ENCODE measurements around the gene ZNF182.
A peak's percentile ranks its signal among the peaks of the same experiment; 100 is the strongest.

ZNF182 gene

DNA sequence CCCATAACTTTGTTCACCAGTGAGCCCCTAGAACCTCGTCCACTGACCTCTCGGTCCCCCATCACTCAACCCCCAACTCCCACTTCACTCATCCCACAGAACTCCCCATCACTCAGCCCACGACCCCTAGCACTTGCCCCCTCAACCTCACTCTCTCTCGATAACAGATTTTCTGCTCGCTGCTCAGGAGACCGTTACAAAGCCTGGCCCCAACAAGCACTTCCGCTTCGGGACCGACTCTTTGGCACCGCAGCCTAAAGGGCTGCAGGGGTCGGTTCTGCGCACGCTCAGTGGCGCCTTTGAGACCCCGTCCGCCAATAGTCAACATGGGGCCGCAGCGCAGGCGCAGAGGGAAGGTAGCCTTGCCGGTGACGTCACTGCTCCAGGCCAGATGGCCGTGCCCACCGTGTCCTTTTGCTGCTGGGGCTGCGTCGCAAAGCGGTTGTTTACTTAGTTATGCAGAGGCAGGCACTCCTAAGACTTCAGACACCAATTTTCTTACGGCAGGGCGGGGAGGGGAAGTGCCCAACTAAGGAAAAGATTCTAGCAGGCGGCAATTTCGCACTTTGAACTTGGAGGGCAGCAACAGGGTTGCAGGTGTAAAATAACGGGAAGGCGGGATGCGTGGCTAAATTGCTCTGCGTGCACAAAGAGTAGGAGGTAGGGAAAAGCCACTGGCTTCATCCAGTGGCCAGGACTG is at the start of gene ZNF182:
Gene ZNF182 (minus strand): TSS at position 232 of the 700 bp plus-strand sequence. CDS start 1,380 bp downstream, outside the sequence.
- TF ChIP-seq TAF1 (IDR thresholded peaks at IDR 0.05; ENCODE audit: low read depth), result peak; percentile 58
- TF ChIP-seq, protein P1, sequence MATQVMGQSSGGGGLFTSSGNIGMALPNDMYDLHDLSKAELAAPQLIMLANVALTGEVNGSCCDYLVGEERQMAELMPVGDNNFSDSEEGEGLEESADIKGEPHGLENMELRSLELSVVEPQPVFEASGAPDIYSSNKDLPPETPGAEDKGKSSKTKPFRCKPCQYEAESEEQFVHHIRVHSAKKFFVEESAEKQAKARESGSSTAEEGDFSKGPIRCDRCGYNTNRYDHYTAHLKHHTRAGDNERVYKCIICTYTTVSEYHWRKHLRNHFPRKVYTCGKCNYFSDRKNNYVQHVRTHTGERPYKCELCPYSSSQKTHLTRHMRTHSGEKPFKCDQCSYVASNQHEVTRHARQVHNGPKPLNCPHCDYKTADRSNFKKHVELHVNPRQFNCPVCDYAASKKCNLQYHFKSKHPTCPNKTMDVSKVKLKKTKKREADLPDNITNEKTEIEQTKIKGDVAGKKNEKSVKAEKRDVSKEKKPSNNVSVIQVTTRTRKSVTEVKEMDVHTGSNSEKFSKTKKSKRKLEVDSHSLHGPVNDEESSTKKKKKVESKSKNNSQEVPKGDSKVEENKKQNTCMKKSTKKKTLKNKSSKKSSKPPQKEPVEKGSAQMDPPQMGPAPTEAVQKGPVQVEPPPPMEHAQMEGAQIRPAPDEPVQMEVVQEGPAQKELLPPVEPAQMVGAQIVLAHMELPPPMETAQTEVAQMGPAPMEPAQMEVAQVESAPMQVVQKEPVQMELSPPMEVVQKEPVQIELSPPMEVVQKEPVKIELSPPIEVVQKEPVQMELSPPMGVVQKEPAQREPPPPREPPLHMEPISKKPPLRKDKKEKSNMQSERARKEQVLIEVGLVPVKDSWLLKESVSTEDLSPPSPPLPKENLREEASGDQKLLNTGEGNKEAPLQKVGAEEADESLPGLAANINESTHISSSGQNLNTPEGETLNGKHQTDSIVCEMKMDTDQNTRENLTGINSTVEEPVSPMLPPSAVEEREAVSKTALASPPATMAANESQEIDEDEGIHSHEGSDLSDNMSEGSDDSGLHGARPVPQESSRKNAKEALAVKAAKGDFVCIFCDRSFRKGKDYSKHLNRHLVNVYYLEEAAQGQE (IDR thresholded peaks at IDR 0.05; ENCODE audit: low read depth), result no peak
- peak; percentile 97 for TF ChIP-seq YY1 (IDR thresholded peaks at IDR 0.05; ENCODE audit: low read depth)
- TF ChIP-seq USF1 (IDR thresholded peaks at IDR 0.05), result no peak
- no peak for TF ChIP-seq EP300 (IDR thresholded peaks at IDR 0.05; ENCODE audit: borderline replicate concordance)

DNA sequence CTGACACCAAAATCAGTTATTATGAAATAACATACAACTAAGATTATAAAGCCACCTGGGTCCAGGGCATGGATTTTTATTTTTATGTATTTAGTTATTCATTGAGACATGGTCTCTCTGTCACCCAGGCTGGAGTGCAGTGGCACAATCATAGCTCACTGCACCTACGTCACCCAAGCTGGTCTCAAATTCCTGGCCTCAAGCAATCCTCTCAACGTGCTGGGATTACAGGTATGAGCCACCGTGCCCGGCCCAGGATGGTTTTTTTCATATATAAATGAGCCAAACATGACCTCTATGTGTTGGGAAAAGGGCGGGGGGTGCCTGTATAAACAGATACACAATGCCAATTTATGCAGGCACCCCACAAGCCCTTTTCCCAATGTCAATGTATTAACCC is 43.1 kb upstream of the ZNF182 start:
- TF ChIP-seq, protein P1 (IDR thresholded peaks at IDR 0.05; ENCODE audit: low read depth), result no peak
- no peak for TF ChIP-seq RAD21 (IDR thresholded peaks at IDR 0.05; ENCODE audit: low read depth)
- no peak for TF ChIP-seq YY1 (IDR thresholded peaks at IDR 0.05; ENCODE audit: low read depth)
- TF ChIP-seq CEBPB (IDR thresholded peaks at IDR 0.05), result no peak
- no peak for TF ChIP-seq TEAD4 (IDR thresholded peaks at IDR 0.05)
- no peak for TF ChIP-seq EP300 (IDR thresholded peaks at IDR 0.05; ENCODE audit: borderline replicate concordance)
- no peak for TF ChIP-seq MAX (IDR thresholded peaks at IDR 0.05)
- TF ChIP-seq FOXM1 (IDR thresholded peaks at IDR 0.05; ENCODE audit: borderline replicate concordance, low read depth), result no peak
- TF ChIP-seq EGR1 (IDR thresholded peaks at IDR 0.05), result no peak
- TF ChIP-seq USF1 (IDR thresholded peaks at IDR 0.05), result no peak
- no peak for TF ChIP-seq CREB1 (IDR thresholded peaks at IDR 0.05; ENCODE audit: low read depth)
- no peak for TF ChIP-seq ZBTB7A (IDR thresholded peaks at IDR 0.05; ENCODE audit: low read depth)
- TF ChIP-seq TAF1 (IDR thresholded peaks at IDR 0.05; ENCODE audit: low read depth), result no peak
- TF ChIP-seq NFIC (IDR thresholded peaks at IDR 0.05), result no peak
- TF ChIP-seq TCF12 (IDR thresholded peaks at IDR 0.05; ENCODE audit: low read depth), result no peak

- no peak for TF ChIP-seq USF1 (IDR thresholded peaks at IDR 0.05)
- TF ChIP-seq TAF1 (IDR thresholded peaks at IDR 0.05; ENCODE audit: low read depth), result no peak
- TF ChIP-seq TCF12 (IDR thresholded peaks at IDR 0.05; ENCODE audit: low read depth), result no peak
- no peak for TF ChIP-seq MAX (IDR thresholded peaks at IDR 0.05)
- TF ChIP-seq, protein P1 (IDR thresholded peaks at IDR 0.05; ENCODE audit: low read depth), result no peak
- no peak for TF ChIP-seq CEBPB (IDR thresholded peaks at IDR 0.05)
- no peak for TF ChIP-seq FOXM1 (IDR thresholded peaks at IDR 0.05; ENCODE audit: borderline replicate concordance, low read depth)
- no peak for TF ChIP-seq RAD21 (IDR thresholded peaks at IDR 0.05; ENCODE audit: low read depth)
- TF ChIP-seq EGR1 (IDR thresholded peaks at IDR 0.05), result no peak
- no peak for TF ChIP-seq YY1 (IDR thresholded peaks at IDR 0.05; ENCODE audit: low read depth)
- no peak for TF ChIP-seq EP300 (IDR thresholded peaks at IDR 0.05; ENCODE audit: borderline replicate concordance)
- no peak for TF ChIP-seq CREB1 (IDR thresholded peaks at IDR 0.05; ENCODE audit: low read depth)
- TF ChIP-seq NFIC (IDR thresholded peaks at IDR 0.05), result no peak
- no peak for TF ChIP-seq ZBTB7A (IDR thresholded peaks at IDR 0.05; ENCODE audit: low read depth)
- TF ChIP-seq TEAD4 (IDR thresholded peaks at IDR 0.05), result no peak
Observed at GRCh38 chrX:48045410-48046311, 41.9 kb upstream of the ZNF182 start.

Data from Ishikawa (cell line).